GM18498 (cell line): Measurements from ENCODE around the gene HSPA12B.

ENCODE experiments used
- ATAC-seq: cut with Tn5 transposase; IDR thresholded peaks from one replicate; pipeline ENCODE4 v1.9.1; 2021; ENCODE audit warnings: mild to moderate bottlenecking, moderate library complexity; ENCODE audit not compliant: unreplicated experiment

HSPA12B gene

DNA sequence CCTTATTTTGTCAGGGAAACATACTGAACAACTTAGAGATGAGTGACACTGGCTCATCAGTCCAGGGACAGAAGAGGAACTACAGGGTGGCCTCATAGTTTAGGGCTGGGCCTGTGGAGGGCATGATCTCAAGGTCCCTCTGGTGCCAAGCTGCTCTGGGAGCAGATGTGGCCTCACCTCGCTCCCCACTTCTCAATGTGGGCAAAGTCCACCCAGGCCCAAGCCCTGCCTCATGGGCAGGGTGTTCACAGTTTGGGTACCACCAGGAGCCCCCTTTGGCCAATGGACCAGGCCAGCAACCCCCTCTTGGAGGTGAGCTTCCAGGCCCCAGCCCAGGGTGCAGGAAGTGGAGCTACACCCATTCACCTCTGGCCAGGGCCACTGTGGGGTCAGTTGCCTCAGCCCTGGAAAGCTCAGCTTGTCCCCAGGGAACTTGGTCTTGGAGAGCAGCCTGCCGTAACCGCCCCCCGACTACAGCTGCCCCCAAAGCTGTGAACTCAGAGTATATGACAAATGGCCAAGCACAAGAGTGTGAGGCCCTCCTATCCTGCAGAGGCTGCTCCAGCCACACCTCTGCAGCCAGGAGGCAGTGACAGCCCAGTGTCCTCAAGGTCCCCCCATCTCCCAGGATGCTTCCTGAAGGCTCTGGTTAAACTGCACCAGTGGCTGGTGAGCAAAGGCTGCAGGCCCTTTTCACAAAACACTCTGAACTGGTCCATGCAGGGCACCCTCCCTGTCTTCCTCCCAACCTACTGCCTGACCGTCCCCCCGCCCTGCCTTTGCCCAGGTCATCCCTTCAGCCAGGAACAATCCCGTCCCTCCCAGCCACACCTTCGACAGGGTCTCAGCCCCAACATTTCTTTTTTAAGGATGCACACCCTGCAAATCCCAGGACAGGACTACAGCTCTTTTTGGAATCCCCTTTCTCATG is 31.5 kb downstream of the HSPA12B start:
- ATAC-seq = no peak

GRCh38 chr20:3764659-3765058 is 32.2 kb downstream of the HSPA12B start:
- ATAC-seq = no peak

- no peak for ATAC-seq
Observed at GRCh38 chr20:3765171-3765882, 32.8 kb downstream of the HSPA12B start.

GRCh38 chr20:3766422-3767109 is 34.1 kb downstream of the HSPA12B start:
- no peak for ATAC-seq

GRCh38 chr20:3767110-3767426 is 34.6 kb downstream of the HSPA12B start:
- no peak for ATAC-seq

GRCh38 chr20:3767427-3768341 is 35.2 kb downstream of the HSPA12B start, which contains the start of gene ADISSP:
Gene ADISSP (minus strand): TSS chr20:3767753. CDS start chr20:3760100, 7,653 bp downstream.
- ATAC-seq = peak; percentile 94

GRCh38 chr20:3768342-3769130 is 36.1 kb downstream of the HSPA12B start:
- peak; percentile 39 for ATAC-seq

GRCh38 chr20:3771552-3772058 is 39.1 kb downstream of the HSPA12B start:
- ATAC-seq = no peak

DNA sequence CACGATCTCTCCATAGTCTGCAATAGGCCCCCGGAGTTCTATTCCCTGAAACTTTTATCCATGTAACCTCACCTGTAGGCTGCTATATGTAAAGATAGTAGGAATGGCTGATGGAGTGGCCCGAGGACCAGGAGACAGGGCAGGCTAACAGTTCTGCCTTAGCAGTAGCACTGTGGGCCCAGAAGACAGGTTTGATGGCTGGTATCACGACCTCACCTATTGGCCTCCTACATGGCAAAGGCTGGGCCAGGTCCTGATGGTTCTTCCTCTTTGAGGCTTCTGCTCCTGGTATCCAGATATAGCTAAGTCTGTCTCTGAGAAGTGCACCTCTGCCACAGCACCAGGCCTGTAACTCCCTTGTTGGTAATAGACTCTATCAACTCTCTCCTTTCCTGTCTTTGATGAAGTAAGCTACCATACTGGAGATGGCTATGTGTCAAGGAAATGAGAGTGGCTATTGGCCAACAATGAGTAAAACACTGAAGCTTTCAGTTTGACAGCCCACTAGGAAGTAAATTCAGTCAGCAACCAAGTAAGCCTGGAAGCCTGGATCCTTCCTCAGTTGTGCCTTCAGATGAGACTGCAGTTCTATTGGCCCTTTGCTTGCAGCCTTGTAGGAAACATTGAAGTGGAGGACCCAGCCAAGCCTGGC is 43.1 kb downstream of the HSPA12B start:
- no peak for ATAC-seq

DNA sequence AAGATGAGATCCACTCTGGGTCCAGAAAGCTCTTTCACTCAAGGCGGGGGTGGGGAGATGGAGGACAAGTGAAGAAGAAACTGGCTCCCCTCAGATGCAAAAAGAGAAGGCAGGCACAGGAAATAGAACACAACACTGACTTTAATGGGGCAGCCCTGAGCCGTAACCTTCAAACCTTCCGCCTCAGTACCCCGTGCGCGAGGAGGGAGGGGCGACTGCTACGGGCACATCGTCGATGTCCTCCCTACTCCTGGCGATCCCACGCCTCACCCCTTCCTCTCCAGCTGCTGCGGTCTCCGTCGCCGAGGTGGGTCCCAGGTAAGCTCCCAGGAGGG is 44.9 kb downstream of the HSPA12B start:
- no peak for ATAC-seq

DNA sequence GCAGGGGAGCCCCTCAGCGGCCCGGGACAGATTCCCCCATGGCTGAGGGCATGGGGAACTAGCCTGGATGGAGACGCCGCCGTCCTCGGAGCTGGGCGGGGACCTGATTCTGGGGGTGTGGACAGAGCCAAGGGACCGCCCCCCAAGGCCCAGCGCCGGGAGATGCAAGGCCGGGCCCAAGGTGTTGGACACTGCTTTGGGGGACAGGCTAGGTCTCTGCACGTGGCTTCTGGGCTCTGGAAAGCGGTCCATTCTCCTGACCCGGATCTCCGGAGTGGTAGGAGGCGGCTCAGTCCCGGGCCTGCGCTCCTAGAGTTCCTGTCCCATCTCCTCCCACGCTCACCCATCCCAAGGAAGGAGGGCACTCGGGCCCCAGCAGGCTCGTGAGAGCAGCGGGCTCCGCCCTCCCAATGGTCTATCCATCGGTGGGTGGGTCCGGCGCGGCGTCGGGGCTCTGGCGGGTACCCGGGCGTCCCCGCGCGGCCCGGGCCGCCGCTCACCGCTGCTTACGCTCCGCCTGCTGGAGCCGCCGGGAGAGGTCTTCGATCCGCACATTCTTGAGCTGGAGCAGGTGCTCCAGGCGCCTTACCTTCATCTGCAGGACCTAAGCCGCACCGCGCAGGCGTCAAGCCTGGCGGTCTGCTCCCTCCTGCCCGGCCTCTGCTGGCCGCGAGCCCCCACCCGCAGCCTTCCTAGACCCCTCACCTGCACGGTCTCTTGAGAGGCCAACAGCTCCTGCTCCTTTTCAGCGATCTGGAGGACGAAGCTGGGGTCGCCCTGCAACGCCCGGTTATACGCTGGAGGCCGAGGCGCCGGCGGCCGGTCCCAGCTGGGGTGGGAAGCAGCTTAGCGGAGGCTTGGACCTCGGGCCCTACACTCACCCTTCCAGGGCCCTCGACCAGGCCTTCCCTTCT is 45.5 kb downstream of the HSPA12B start:
- peak; percentile 39 for ATAC-seq

GRCh38 chr20:3778976-3779375 is 46.5 kb downstream of the HSPA12B start:
- ATAC-seq = no peak

GRCh38 chr20:3781153-3781910 is 48.8 kb downstream of the HSPA12B start, which contains the start of gene SPEF1:
Gene SPEF1 (minus strand): TSS chr20:3781448. CDS start chr20:3781287, 161 bp downstream.
- ATAC-seq = peak; percentile 52

DNA sequence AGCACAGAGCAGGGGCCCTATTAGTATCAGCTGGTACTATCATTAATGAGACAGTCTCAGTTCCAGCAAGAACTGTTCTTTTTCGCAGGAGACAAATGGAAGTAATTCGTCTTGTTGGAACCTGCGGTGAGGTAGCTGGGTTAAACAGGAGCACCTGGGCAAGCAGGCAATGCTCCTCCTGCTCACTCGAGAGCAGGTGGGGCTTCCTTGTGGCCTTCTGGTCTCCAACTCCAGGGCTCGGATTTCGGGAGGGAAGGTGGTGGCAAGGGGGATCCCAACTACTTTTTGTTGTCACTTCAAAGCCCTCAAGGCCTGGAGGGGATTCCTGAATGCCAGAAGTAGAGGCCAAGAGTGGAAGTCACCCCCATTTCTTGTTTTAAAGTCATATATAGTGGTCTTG is 50.1 kb downstream of the HSPA12B start:
- no peak for ATAC-seq

DNA sequence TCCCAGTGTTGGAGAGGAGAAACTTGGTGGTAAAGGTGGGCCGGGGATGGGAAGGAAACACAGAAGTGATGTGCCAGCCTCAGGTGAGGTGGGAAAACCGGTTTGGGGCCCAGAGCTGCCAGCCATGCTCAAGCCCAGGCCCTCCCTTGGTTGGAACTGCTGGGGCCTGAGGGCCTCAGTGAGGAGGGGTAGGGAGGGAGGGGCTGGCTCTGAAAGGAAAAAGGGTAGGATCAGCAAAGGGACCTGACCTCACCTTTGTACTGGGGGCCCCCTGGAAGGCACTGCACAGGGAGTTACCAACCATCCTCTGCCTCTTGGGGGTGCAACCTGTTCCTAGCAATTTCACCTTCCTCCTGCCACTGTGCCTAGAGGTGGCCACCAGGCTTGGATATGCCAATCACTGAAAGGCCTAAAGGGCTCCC is 50.6 kb downstream of the HSPA12B start:
- no peak for ATAC-seq

- ATAC-seq = no peak
Observed at GRCh38 chr20:3783511-3784195, 51.2 kb downstream of the HSPA12B start.
